DMS53 (cell line): Measurements from ENCODE around the gene SEMA6B.

Experiments
- DNase-seq: peaks from one replicate; lab custom pipeline; 2025; lab: John Stamatoyannopoulos, UW

The SEMA6B gene

DNA sequence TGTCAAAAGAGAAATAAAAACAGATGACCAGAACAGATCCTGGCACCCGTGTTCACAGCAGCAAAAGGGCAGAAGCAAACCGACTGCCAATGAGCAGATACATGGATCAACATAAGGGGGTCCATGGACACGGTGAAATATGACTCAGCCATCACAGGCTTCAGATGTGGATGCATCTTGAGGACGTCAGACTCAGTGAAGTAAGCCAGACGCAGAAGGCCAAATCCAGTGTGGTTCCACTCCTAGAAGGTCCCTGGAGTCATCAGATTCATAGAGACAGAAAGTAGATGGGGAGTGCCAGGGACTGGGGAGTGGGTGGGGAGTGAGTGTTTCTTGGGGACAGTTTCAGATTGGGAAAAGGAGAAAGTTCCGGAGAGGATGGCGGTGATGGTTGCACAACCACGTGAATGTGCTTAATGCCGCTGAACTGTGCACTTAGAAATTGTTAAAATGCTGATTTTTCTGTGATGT, 28.8 kb upstream of the SEMA6B start:
- no peak for DNase-seq

DNA sequence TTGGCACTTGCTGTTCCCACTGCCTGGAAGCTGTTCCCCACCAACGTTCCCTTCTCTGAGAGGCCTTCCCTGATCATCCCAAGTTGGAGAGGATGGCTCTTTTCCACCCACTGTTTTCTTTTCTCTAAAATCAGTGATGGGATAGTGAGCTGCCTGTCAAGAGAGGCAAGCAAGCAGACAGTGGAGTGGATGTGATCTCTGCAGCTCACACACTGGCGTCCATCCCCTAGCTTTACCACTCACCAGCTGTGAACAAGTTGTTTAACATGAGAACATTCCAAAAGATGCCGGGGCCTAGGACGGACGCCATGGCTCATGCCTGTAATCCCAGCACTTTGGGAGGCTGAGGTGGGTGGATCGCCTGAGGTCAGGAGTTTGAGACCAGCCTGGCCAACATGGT, 28.0 kb upstream of the SEMA6B start:
- DNase-seq = no peak

- no peak for DNase-seq
Measured at GRCh38 chr19:4586691-4587090, 27.2 kb upstream of the SEMA6B start.

DNA sequence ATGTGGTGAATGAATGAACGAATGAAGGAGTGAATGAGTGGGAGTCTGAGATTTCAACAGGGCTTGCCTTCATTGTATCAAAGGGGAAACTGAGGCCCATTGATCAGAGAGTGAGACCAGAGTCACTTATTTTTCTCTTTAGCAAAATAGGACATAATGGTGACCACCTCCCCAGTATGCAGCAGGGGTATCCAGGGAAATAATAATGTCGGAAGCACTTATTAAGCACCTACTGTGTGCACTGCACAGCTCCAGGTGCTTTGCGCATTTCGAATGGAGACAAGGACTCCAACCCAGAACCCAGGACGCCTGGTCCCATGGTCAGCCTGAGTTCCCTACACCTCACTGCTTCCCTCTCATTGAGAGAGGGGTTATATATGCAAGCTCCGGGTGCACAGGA, 26.8 kb upstream of the SEMA6B start:
- DNase-seq = no peak

GRCh38 chr19:4585556-4585955, 26.1 kb upstream of the SEMA6B start:
- DNase-seq = no peak

GRCh38 chr19:4584670-4585460, 25.4 kb upstream of the SEMA6B start:
- peak; percentile 78 for DNase-seq

DNA sequence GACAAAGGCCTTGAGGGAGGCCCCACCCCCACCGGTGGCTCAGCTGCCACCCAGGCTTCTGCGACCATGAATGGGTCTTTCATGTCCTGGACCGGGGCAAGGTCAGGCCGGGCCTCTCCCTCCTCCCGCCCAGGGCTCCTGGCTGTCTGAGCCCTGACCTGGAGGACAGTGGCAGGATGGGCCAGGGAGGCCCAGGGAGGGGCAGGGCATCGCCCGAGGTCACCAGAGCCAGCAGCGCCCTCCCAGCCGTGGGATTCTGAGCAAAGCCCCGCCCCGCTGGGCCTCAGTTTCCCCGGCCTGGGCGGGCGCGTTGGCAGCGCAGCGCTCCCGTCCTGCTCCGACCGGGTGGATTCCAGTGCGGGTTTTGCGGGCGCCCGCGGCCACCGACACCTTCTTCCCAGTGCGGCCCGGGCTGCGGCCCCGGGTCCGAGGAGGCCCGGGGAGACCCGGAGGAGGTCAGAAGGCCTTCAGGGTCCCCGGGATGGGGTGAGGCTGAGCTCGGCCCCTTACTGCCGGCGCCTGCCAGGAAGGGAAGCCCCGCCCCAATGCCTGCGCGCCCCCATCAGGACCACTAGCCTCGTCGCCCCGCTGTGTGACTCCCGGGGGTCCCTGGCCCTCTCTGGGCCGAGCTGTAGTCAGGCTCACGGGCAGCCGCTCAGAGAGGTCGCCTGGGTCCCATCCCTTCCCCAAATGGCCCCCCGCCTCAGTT, 24.6 kb upstream of the SEMA6B start:
- DNase-seq = peak; percentile 65

- peak; percentile 60 for DNase-seq
Measured at GRCh38 chr19:4582980-4583842, 23.7 kb upstream of the SEMA6B start.

DNA sequence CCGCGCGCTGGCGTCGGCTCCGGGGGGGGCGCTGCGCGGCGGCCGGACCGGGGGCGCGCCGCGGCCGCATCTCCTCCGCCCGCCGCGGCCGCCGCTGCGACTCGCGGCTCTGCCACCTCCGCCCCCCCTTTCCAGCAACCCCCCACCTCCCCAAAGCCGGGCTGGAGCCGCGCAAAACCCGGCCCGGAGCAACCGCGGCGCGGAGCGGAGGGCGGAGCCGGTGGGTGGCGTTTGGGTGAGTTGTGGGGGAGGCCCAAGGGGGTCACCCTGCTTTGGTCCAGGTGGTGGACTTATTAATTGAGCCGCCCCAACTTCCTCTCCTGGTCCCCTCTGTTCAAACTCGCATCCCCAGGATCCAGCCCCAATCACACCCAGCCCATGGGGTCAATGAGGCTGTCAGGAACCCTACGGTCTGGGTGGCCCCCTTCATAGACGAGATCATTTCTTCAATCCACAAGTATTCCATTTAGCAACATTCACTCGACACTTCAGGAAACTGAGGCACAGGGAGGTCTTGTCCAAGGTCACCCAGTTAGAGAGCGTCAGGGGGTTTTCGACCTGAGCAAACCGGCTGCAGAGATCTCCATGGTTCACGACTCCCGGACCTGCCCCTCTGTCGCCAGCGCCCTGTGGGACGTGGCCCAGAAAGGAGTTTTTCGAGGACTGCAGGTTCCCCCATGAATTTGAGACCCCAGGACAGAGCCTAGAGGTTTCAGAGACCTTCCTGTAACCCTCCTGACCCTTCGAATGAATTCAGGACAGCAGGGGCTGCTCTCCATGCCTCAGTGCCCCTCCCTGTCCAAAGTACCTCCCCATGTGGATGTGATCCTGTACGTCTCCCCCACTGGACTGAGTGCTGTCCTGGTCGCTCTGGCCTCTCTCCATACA, 22.4 kb upstream of the SEMA6B start:
- peak; percentile 51 for DNase-seq

- no peak for DNase-seq
Measured at GRCh38 chr19:4580961-4581665, 21.6 kb upstream of the SEMA6B start.

DNA sequence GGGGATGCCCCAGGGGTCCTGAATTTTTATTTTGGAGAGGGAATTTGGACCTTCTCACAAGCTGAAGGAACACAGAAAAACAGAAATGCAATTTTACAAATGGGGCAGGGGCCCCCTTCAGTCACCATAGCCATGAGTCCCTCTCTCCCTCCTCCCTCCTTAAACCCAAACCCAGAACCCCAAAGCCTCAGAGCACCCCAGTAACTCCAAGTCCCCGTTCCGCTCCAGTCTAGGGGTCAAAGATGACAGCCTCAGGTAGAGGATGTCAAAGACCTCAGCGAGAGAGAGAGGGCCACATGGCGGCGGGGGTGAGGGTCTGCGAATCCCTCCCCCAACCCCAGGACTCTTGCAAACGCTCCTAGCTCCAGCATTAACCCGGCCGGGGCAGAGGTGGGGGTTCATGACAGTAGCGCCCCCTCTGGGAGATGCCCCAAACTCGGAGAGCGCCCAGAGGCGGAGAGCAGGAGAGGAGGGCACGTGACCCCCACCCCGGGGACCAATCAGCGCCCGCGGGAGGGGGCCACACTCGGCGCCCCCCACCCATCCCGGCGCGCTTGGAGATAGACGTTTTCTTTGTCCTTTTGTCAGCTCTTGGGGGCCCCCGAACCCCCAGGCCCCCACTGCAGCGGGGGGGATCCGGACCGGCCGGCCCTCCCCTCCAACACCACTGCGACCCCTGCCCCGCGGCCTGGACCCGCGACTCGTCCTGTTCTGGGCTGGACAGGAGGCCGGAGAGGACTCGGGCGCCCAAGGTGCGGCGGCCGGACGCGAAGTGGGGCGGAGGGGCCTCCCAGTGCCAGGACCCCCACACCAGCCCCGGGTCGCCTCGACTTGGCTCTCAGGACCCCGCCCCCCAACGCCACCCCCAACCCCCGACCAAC, 20.8 kb upstream of the SEMA6B start:
- DNase-seq = no peak

GRCh38 chr19:4579389-4579788, 19.9 kb upstream of the SEMA6B start:
- no peak for DNase-seq

GRCh38 chr19:4578552-4579248, 19.2 kb upstream of the SEMA6B start:
- DNase-seq = peak; percentile 42

- peak; percentile 34 for DNase-seq
Measured at GRCh38 chr19:4577020-4577782, 17.7 kb upstream of the SEMA6B start.

- peak; percentile 50 for DNase-seq
Measured at GRCh38 chr19:4576016-4576933, 16.8 kb upstream of the SEMA6B start.

DNA sequence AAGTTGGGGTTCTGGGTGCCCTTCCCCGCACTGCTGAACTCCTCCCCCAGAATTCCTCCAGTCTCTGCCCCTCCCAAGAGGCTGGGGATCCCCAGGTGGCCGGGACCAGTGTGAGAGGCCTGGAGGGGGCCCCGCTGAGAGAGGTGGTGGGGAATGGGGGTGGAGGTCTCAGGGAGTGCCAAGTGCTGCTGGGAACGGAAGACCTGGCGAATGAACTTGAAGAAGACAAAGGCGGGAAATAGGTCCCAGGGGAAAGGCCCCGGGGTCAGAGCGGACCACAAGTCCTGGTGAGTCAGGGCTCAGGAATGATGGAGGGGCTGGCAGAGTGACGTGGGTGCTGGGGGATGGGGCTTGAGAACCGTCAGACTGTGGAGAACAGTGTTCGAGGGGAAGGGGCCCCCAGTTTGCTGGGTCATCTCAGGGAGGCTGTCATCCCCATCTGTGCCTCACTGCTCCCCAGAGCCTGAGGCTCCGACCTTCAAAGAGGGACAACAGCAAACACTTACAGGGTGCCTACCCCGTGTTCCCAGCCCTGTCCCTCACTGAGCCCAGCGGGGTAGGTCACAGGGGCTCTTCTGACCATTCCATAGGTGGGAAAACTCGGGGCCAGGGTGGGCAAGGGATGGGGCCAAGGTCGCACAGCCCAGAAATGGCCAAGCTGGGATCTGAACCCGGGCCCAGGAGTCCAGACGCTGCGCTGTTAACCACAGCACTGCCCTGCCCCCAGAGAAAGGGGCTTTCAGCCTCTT, 16.0 kb upstream of the SEMA6B start:
- peak; percentile 28 for DNase-seq

DNA sequence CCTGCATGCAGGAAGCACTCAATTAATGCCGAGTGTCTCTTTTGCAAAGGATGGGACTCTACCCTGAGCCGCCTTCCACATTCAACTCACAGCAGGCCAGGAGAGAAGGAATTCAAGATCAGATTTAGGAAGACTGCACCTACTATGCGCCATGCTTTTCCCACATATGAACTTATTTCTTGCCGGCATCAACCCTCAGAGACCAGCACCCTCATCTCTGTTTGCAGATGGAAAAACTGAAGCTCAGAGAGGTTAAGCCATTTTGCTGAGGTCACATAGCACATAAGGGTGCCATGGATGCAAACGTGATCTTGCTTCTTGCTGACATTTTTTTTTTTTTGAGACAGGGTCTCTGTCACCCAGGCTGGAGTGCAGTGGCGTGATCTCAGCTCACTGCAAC, 14.2 kb upstream of the SEMA6B start:
- no peak for DNase-seq
